Measurements from ENCODE around the gene RBMS1.

Gene RBMS1

GRCh38 chr2:160366474-160366873, 127.1 kb downstream of the RBMS1 start:
- H3K27ac ChIP-seq (ENCODE audit: low read length): no peak overlapping the region
- H3K9me3 ChIP-seq (ENCODE audit: control insufficient read depth in 1 of 2, low read length in 2 of 2): no peaks in the 10 kb centered on the region
- H3K4me3 ChIP-seq (ENCODE audit: low read depth in 1 of 2, low read length in 2 of 2): no peak overlapping the region
- no peaks in the 10 kb centered on the region for H3K36me3 ChIP-seq (ENCODE audit: control insufficient read depth in 1 of 2, insufficient read depth in 2 of 2, low read length in 2 of 2)
- peaks cover 13 to 71% of the 10 kb centered on the region in 2 donors for H3K4me1 ChIP-seq (ENCODE audit: control insufficient read depth in 1 of 2, insufficient read depth in 2 of 2, low read length in 2 of 2)
- H3K27me3 ChIP-seq (ENCODE audit: low read depth, low read length): no peaks in the 10 kb centered on the region

GRCh38 chr2:160365716-160366367, 127.8 kb downstream of the RBMS1 start:
- H3K4me1 ChIP-seq (ENCODE audit: control insufficient read depth in 1 of 2, insufficient read depth in 2 of 2, low read length in 2 of 2): peaks cover 12 to 65% of the 10 kb centered on the region in 2 donors
- H3K9me3 ChIP-seq (ENCODE audit: control insufficient read depth in 1 of 2, low read length in 2 of 2): no peaks in the 10 kb centered on the region
- H3K36me3 ChIP-seq (ENCODE audit: control insufficient read depth in 1 of 2, insufficient read depth in 2 of 2, low read length in 2 of 2): no peaks in the 10 kb centered on the region
- H3K27ac ChIP-seq (ENCODE audit: low read length): peak overlapping the region; percentile 11
- no peaks in the 10 kb centered on the region for H3K27me3 ChIP-seq (ENCODE audit: low read depth, low read length)
- H3K4me3 ChIP-seq (ENCODE audit: low read depth in 1 of 2, low read length in 2 of 2): peak overlapping the region in 1 of 2 donors; percentile 3

GRCh38 chr2:160364364-160364763, 129.2 kb downstream of the RBMS1 start:
- peaks cover 12 to 55% of the 10 kb centered on the region in 2 donors for H3K4me1 ChIP-seq (ENCODE audit: control insufficient read depth in 1 of 2, insufficient read depth in 2 of 2, low read length in 2 of 2)
- H3K4me3 ChIP-seq (ENCODE audit: low read depth in 1 of 2, low read length in 2 of 2): no peak overlapping the region
- H3K27ac ChIP-seq (ENCODE audit: low read length): no peak overlapping the region
- H3K9me3 ChIP-seq (ENCODE audit: control insufficient read depth in 1 of 2, low read length in 2 of 2): no peaks in the 10 kb centered on the region
- no peaks in the 10 kb centered on the region for H3K36me3 ChIP-seq (ENCODE audit: control insufficient read depth in 1 of 2, insufficient read depth in 2 of 2, low read length in 2 of 2)
- H3K27me3 ChIP-seq (ENCODE audit: low read depth, low read length): no peaks in the 10 kb centered on the region

DNA sequence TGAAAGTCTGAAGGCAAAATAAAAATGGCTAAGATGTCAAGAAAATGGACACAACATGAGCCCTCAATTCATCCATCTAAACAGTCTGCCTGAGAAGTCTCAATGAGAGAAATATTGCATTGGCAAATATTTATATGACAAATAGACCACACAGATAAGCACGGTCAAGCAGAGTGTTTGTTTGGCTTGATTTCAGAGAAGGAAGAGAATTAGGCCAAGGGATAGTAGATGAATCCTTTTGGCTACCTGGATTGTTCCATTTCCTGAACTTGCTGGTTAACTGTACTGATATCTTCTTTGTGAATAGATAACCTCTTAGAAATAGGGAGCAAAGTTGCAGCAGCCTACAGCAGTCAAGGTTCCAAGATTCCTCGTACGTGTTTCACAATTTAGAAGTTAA, 129.6 kb downstream of the RBMS1 start:
- Histone ChIP-seq H3K27ac (ENCODE audit: low read length) (no peak overlapping the region), H3K9me3 (ENCODE audit: control insufficient read depth in 1 of 2, low read length in 2 of 2) (no peaks in the 10 kb centered on the region), H3K4me3 (ENCODE audit: low read depth in 1 of 2, low read length in 2 of 2) (no peak overlapping the region)

DNA sequence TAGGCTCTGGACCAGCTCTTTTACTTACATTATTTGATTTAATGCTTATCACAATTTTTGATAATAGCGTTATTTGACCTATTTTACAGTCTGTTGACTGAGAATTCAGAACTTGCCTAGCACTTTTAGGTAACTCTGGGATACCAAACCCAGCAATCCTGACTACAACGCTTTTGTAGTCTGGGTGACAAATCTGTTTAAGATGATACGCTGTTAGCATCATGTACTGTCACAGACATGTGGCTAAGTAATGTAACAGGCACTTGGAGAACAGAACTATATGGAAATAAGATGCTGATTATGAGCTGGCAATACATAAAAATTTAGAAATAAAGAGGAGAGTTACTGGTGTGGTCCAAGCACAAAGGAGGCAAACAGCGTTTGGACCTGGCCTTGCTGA, 130.6 kb downstream of the RBMS1 start:
- H3K4me1 ChIP-seq (ENCODE audit: control insufficient read depth in 1 of 2, insufficient read depth in 2 of 2, low read length in 2 of 2): peaks cover 12 to 45% of the 10 kb centered on the region in 2 donors
- H3K36me3 ChIP-seq (ENCODE audit: control insufficient read depth in 1 of 2, insufficient read depth in 2 of 2, low read length in 2 of 2): no peaks in the 10 kb centered on the region
- no peaks in the 10 kb centered on the region for H3K9me3 ChIP-seq (ENCODE audit: control insufficient read depth in 1 of 2, low read length in 2 of 2)
- no peak overlapping the region for H3K4me3 ChIP-seq (ENCODE audit: low read depth in 1 of 2, low read length in 2 of 2)
- H3K27me3 ChIP-seq (ENCODE audit: low read depth, low read length): no peaks in the 10 kb centered on the region
- no peak overlapping the region for H3K27ac ChIP-seq (ENCODE audit: low read length)

More for the DNA sequence above, 129.6 kb downstream of the RBMS1 start:
- H3K4me1 ChIP-seq (ENCODE audit: control insufficient read depth in 1 of 2, insufficient read depth in 2 of 2, low read length in 2 of 2): peaks cover 12 to 51% of the 10 kb centered on the region in 2 donors
- no peaks in the 10 kb centered on the region for H3K27me3 ChIP-seq (ENCODE audit: low read depth, low read length)
- H3K36me3 ChIP-seq (ENCODE audit: control insufficient read depth in 1 of 2, insufficient read depth in 2 of 2, low read length in 2 of 2): no peaks in the 10 kb centered on the region

DNA sequence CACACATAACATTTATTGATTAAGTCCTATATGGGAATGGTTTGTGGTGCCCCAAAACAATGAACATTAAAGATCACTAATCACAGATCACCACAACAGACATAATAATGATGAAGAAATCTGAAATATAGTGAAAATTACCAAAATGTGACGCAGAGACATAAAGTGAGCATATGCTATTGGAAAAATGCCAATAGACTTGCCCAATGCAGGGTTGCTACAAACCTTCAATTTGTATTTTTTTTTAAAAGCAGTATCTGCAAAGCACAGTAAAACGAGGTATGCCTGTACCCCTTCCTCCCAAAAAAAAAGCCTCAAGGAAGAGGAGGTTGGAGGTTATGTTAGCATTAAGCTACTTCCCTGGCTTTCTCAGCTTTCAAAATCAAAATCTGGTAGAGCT, 131.1 kb downstream of the RBMS1 start:
- Histone ChIP-seq H3K27ac (ENCODE audit: low read length) (no peak overlapping the region), H3K27me3 (ENCODE audit: low read depth, low read length) (no peaks in the 10 kb centered on the region), H3K4me1 (ENCODE audit: control insufficient read depth in 1 of 2, insufficient read depth in 2 of 2, low read length in 2 of 2) (peaks cover 12 to 40% of the 10 kb centered on the region in 2 donors), H3K36me3 (ENCODE audit: control insufficient read depth in 1 of 2, insufficient read depth in 2 of 2, low read length in 2 of 2) (no peaks in the 10 kb centered on the region), H3K9me3 (ENCODE audit: control insufficient read depth in 1 of 2, low read length in 2 of 2) (no peaks in the 10 kb centered on the region), H3K4me3 (ENCODE audit: low read depth in 1 of 2, low read length in 2 of 2) (no peak overlapping the region)

DNA sequence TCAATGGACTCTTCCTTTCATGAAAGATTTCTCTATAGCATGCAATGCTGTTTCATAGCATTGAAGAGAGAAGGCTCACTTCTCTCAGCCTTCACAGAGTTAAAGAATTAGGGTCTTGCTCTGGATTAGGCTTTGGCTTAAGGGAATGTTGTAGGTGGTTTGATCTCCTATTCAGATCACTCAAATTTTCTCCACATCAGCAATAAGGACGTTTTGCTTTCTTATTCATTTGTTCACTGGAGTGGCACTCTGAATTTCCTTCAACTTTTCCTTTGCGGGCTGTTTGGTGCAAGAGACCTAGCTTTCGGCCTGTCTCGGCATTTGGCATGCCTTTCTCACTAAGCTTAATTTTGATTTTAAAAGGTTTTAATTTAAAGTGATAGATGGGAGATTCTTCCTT, 131.6 kb downstream of the RBMS1 start:
- Histone ChIP-seq H3K9me3 (ENCODE audit: control insufficient read depth in 1 of 2, low read length in 2 of 2) (no peaks in the 10 kb centered on the region), H3K27me3 (ENCODE audit: low read depth, low read length) (no peaks in the 10 kb centered on the region), H3K27ac (ENCODE audit: low read length) (no peak overlapping the region), H3K4me3 (ENCODE audit: low read depth in 1 of 2, low read length in 2 of 2) (no peak overlapping the region), H3K36me3 (ENCODE audit: control insufficient read depth in 1 of 2, insufficient read depth in 2 of 2, low read length in 2 of 2) (no peaks in the 10 kb centered on the region), H3K4me1 (ENCODE audit: control insufficient read depth in 1 of 2, insufficient read depth in 2 of 2, low read length in 2 of 2) (peaks cover 12 to 35% of the 10 kb centered on the region in 2 donors)

DNA sequence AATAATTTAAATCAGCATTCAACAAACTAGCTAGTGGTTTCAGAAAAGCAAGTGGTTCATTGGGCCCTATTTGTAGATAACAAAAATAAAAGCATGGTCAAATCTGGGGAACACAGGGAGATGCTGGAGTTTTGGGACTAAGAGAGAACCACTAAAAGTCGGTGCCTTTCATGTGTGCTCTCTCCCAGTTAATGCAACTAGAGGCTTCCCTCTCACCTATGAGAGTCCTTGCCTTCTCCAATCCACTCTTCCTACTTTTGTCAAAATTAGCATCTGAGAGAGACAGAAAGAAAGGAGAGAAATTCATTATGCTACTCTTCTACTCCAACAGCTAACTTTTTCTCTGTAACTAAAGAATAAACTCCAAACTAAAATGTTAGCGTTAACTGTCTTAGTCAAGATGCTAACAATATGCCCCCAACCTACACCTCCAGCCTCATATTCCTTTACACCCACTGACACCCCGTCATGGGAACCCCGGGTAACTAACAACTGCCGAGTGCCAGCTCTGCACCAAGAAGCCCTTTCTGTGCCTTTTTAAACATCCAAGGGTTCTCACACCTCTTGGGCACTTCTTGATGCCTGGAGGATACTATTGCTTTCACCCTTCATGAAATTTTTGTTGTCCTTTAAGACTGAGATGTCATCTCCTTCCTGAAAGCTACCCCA, 133.4 kb downstream of the RBMS1 start:
- no peak overlapping the region for H3K27ac ChIP-seq (ENCODE audit: low read length)
- no peak overlapping the region for H3K4me3 ChIP-seq (ENCODE audit: low read depth in 1 of 2, low read length in 2 of 2)
- H3K36me3 ChIP-seq (ENCODE audit: control insufficient read depth in 1 of 2, insufficient read depth in 2 of 2, low read length in 2 of 2): no peaks in the 10 kb centered on the region
- H3K9me3 ChIP-seq (ENCODE audit: control insufficient read depth in 1 of 2, low read length in 2 of 2): no peaks in the 10 kb centered on the region
- no peaks in the 10 kb centered on the region for H3K27me3 ChIP-seq (ENCODE audit: low read depth, low read length)
- H3K4me1 ChIP-seq (ENCODE audit: control insufficient read depth in 1 of 2, insufficient read depth in 2 of 2, low read length in 2 of 2): peaks cover 7 to 24% of the 10 kb centered on the region in 2 donors

GRCh38 chr2:160358046-160358445, 135.6 kb downstream of the RBMS1 start:
- Histone ChIP-seq H3K27me3 (ENCODE audit: low read depth, low read length) (no peaks in the 10 kb centered on the region), H3K4me3 (ENCODE audit: low read depth in 1 of 2, low read length in 2 of 2) (no peak overlapping the region), H3K36me3 (ENCODE audit: control insufficient read depth in 1 of 2, insufficient read depth in 2 of 2, low read length in 2 of 2) (no peaks in the 10 kb centered on the region), H3K4me1 (ENCODE audit: control insufficient read depth in 1 of 2, insufficient read depth in 2 of 2, low read length in 2 of 2) (peaks cover 0 to 27% of the 10 kb centered on the region in 2 donors), H3K27ac (ENCODE audit: low read length) (no peak overlapping the region), H3K9me3 (ENCODE audit: control insufficient read depth in 1 of 2, low read length in 2 of 2) (no peaks in the 10 kb centered on the region)

- H3K4me3 ChIP-seq (ENCODE audit: low read depth in 1 of 2, low read length in 2 of 2): no peak overlapping the region
- no peak overlapping the region for H3K27ac ChIP-seq (ENCODE audit: low read length)
- H3K9me3 ChIP-seq (ENCODE audit: control insufficient read depth in 1 of 2, low read length in 2 of 2): no peaks in the 10 kb centered on the region
- H3K4me1 ChIP-seq (ENCODE audit: control insufficient read depth in 1 of 2, insufficient read depth in 2 of 2, low read length in 2 of 2): peaks cover 13 to 41% of the 10 kb centered on the region in 2 donors
- H3K36me3 ChIP-seq (ENCODE audit: control insufficient read depth in 1 of 2, insufficient read depth in 2 of 2, low read length in 2 of 2): no peaks in the 10 kb centered on the region
- no peaks in the 10 kb centered on the region for H3K27me3 ChIP-seq (ENCODE audit: low read depth, low read length)
Measured at GRCh38 chr2:160356485-160356884, 137.1 kb downstream of the RBMS1 start.

DNA sequence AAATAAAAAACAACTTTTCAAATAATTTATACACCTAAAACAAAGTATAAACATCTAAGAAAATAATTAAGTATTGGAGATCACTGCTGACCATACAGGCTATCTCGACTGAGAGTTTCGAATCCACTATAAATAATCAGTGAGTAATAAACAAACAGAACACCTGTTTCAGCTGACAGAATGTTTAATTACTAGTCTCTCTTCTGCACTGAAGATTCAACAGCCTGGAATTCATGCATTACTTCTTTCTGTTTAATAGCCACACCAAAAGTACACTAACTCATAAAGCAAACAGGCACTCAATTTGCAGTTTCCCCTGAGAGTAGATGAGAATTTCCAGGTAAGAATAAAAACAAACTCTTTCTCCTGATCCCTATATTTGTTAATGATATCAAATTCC, 138.5 kb downstream of the RBMS1 start:
- Histone ChIP-seq H3K27ac (ENCODE audit: low read length) (peak overlapping the region; percentile 10), H3K4me3 (ENCODE audit: low read depth in 1 of 2, low read length in 2 of 2) (no peak overlapping the region), H3K27me3 (ENCODE audit: low read depth, low read length) (no peaks in the 10 kb centered on the region), H3K4me1 (ENCODE audit: control insufficient read depth in 1 of 2, insufficient read depth in 2 of 2, low read length in 2 of 2) (peaks cover 13 to 47% of the 10 kb centered on the region in 2 donors), H3K36me3 (ENCODE audit: control insufficient read depth in 1 of 2, insufficient read depth in 2 of 2, low read length in 2 of 2) (no peaks in the 10 kb centered on the region), H3K9me3 (ENCODE audit: control insufficient read depth in 1 of 2, low read length in 2 of 2) (no peaks in the 10 kb centered on the region)

All from muscle layer of duodenum (tissue), 2 donors.